HG03342 (cell line): ENCODE data around the gene CCIN.
"Not testable (repeated sequence)": the region's sequence is repeated elsewhere in the genome, so short reads cannot be mapped to it uniquely, and the experiment has no call there.

Experiments
- ATAC-seq: cut with Tn5 transposase; IDR thresholded peaks from one replicate; pipeline ENCODE4 v1.9.1; 2021; ENCODE audit warnings: mild to moderate bottlenecking, moderate library complexity; ENCODE audit not compliant: unreplicated experiment

Gene CCIN

GRCh38 chr9:36158122-36158521 lies 11.1 kb upstream of the CCIN start:
- no peak for ATAC-seq

- ATAC-seq, result no peak
These were observed 10.3 kb upstream of the CCIN start for GRCh38 chr9:36158917-36159316.

- ATAC-seq, result not testable (repeated sequence)
These were observed 9.7 kb upstream of the CCIN start for GRCh38 chr9:36159509-36159908.

- not testable (repeated sequence) for ATAC-seq
These were observed 9.1 kb upstream of the CCIN start for GRCh38 chr9:36160126-36160525.

- no peak for ATAC-seq
These were observed 8.0 kb upstream of the CCIN start for GRCh38 chr9:36161187-36161586.

GRCh38 chr9:36162211-36162738 lies 6.9 kb upstream of the CCIN start:
- no peak for ATAC-seq

GRCh38 chr9:36163049-36163785 lies 6.0 kb upstream of the CCIN start:
- no peak for ATAC-seq

GRCh38 chr9:36163786-36164170 lies 5.4 kb upstream of the CCIN start:
- ATAC-seq, result no peak

GRCh38 chr9:36164372-36164771 lies 4.8 kb upstream of the CCIN start:
- no peak for ATAC-seq

- no peak for ATAC-seq
These were observed 4.2 kb upstream of the CCIN start for GRCh38 chr9:36164989-36165388.

- no peak for ATAC-seq
These were observed 3.4 kb upstream of the CCIN start for GRCh38 chr9:36165826-36166167.

- ATAC-seq, result peak; percentile 89
These were observed 2.8 kb upstream of the CCIN start for GRCh38 chr9:36166168-36166927.

GRCh38 chr9:36169708-36170107 lies 520 bp downstream of the CCIN start:
- ATAC-seq, result no peak

GRCh38 chr9:36170531-36170930 lies 1.3 kb downstream of the CCIN start:
- ATAC-seq, result no peak

- no peak for ATAC-seq
These were observed 4.7 kb downstream of the CCIN start for GRCh38 chr9:36173861-36174260.

GRCh38 chr9:36174271-36174670 lies 5.1 kb downstream of the CCIN start:
- ATAC-seq, result no peak

- no peak for ATAC-seq
These were observed 5.5 kb downstream of the CCIN start for GRCh38 chr9:36174731-36175130.

GRCh38 chr9:36175209-36175608 lies 6.0 kb downstream of the CCIN start:
- ATAC-seq, result not testable (repeated sequence)

GRCh38 chr9:36176496-36176895 lies 7.3 kb downstream of the CCIN start:
- not testable (repeated sequence) for ATAC-seq

- ATAC-seq, result no peak
These were observed 8.4 kb downstream of the CCIN start for GRCh38 chr9:36177571-36177970.

- not testable (repeated sequence) for ATAC-seq
These were observed 11.1 kb downstream of the CCIN start for GRCh38 chr9:36180243-36180642.

GRCh38 chr9:36187414-36187813 lies 18.2 kb downstream of the CCIN start:
- ATAC-seq, result no peak
